Mononuclear cell (primary cell): ENCODE measurements around the gene MAFG. TPM values are rescaled to one million over a fixed set of nuclear protein-coding genes. Genes with fewer than 3 reads are reported as not detected.
A peak's percentile ranks its signal among the peaks of the same experiment; 100 is the strongest.

Experiments
- H3K27me3 ChIP-seq: 2 replicates; pipeline ENCODE4 v1.6.0; 2011; ENCODE audit warnings: low read length, control low read depth; ENCODE audit not compliant: insufficient read depth
- H3K4me1 ChIP-seq: 2 replicates; pipeline ENCODE4 v1.5.1; 2011; ENCODE audit warnings: mild to moderate bottlenecking, low read length, control low read depth; ENCODE audit not compliant: insufficient read depth
- H3K4me3 ChIP-seq: 2 replicates; pipeline ENCODE4 v1.5.1; 2011; ENCODE audit warnings: mild to moderate bottlenecking, low read length, moderate library complexity
- H3K9me3 ChIP-seq: 2 replicates; pipeline ENCODE4 v1.5.1; 2011; ENCODE audit warnings: low read depth, mild to moderate bottlenecking, control low read depth, low read length
- total RNA-seq: library from RNA; depleted of rRNA; stranded (reverse); fragments of >200 nt; gene quantifications from one replicate; pipeline ENCODE4 v1.2.3, GENCODE V29; 2012

The MAFG gene
- total RNA-seq, 1 donor, result 14.9 TPM

GRCh38 chr17:81903896-81904599, 23.5 kb downstream of the MAFG start:
- H3K9me3 ChIP-seq, result no peaks in the 10 kb centered on the region
- peaks cover 7% of the 10 kb centered on the region for H3K27me3 ChIP-seq
- H3K4me1 ChIP-seq, result no peaks in the 10 kb centered on the region
- H3K4me3 ChIP-seq, result no peak overlapping the region

GRCh38 chr17:81903415-81903831, 24.1 kb downstream of the MAFG start:
- H3K4me3 ChIP-seq, result no peak overlapping the region
- H3K9me3 ChIP-seq, result no peaks in the 10 kb centered on the region
- H3K4me1 ChIP-seq, result no peaks in the 10 kb centered on the region

GRCh38 chr17:81902653-81903414, 24.7 kb downstream of the MAFG start:
- H3K4me1 ChIP-seq, result no peaks in the 10 kb centered on the region
- no peaks in the 10 kb centered on the region for H3K9me3 ChIP-seq
- no peak overlapping the region for H3K4me3 ChIP-seq
- peaks cover 7% of the 10 kb centered on the region for H3K27me3 ChIP-seq

More at GRCh38 chr17:81903415-81903831, 24.1 kb downstream of the MAFG start:
- peaks cover 7% of the 10 kb centered on the region for H3K27me3 ChIP-seq

GRCh38 chr17:81902023-81902652, 25.4 kb downstream of the MAFG start, which contains the start of gene NPB:
Gene NPB (plus strand): TSS chr17:81902238. CDS start chr17:81902278, 40 bp downstream.
- Histone ChIP-seq H3K4me3 (no peak within 1 kb of the TSS), H3K4me1 (no peaks in the 10 kb centered on the region), H3K27me3 (peaks cover 7% of the 10 kb centered on the region), H3K9me3 (no peaks in the 10 kb centered on the region)

GRCh38 chr17:81901167-81902022, 26.1 kb downstream of the MAFG start:
- Histone ChIP-seq H3K27me3 (peaks cover 7% of the 10 kb centered on the region), H3K4me3 (no peak overlapping the region), H3K9me3 (no peaks in the 10 kb centered on the region), H3K4me1 (no peaks in the 10 kb centered on the region)

GRCh38 chr17:81900181-81900820, 27.2 kb downstream of the MAFG start:
- Histone ChIP-seq H3K4me1 (no peaks in the 10 kb centered on the region), H3K27me3 (peaks cover 7% of the 10 kb centered on the region), H3K9me3 (no peaks in the 10 kb centered on the region), H3K4me3 (no peak overlapping the region)

GRCh38 chr17:81899514-81900166, 27.9 kb downstream of the MAFG start:
- no peaks in the 10 kb centered on the region for H3K9me3 ChIP-seq
- H3K4me1 ChIP-seq, result no peaks in the 10 kb centered on the region
- no peak overlapping the region for H3K4me3 ChIP-seq
- peaks cover 7% of the 10 kb centered on the region for H3K27me3 ChIP-seq

GRCh38 chr17:81898885-81899284, 28.6 kb downstream of the MAFG start:
- no peak overlapping the region for H3K4me3 ChIP-seq
- H3K27me3 ChIP-seq, result peaks cover 7% of the 10 kb centered on the region
- H3K4me1 ChIP-seq, result no peaks in the 10 kb centered on the region
- no peaks in the 10 kb centered on the region for H3K9me3 ChIP-seq

- Histone ChIP-seq H3K9me3 (no peaks in the 10 kb centered on the region), H3K4me1 (no peaks in the 10 kb centered on the region), H3K27me3 (peaks cover 7% of the 10 kb centered on the region), H3K4me3 (no peak overlapping the region)
Observed at GRCh38 chr17:81898029-81898866, 29.3 kb downstream of the MAFG start.

GRCh38 chr17:81895400-81895799, 32.1 kb downstream of the MAFG start:
- no peak overlapping the region for H3K4me3 ChIP-seq
- H3K4me1 ChIP-seq, result peaks cover 14% of the 10 kb centered on the region

GRCh38 chr17:81891303-81891552, 36.3 kb downstream of the MAFG start:
- Histone ChIP-seq H3K4me3 (peak overlapping the region; percentile 63), H3K27me3 (no peaks in the 10 kb centered on the region), H3K9me3 (no peaks in the 10 kb centered on the region), H3K4me1 (peaks cover 22% of the 10 kb centered on the region)

More at GRCh38 chr17:81895400-81895799, 32.1 kb downstream of the MAFG start:
- Histone ChIP-seq H3K27me3 (no peaks in the 10 kb centered on the region), H3K9me3 (no peaks in the 10 kb centered on the region)

GRCh38 chr17:81890447-81891302, 36.9 kb downstream of the MAFG start:
- Histone ChIP-seq H3K9me3 (no peaks in the 10 kb centered on the region), H3K27me3 (no peaks in the 10 kb centered on the region), H3K4me1 (peaks cover 22% of the 10 kb centered on the region), H3K4me3 (peak overlapping the region; percentile 63)
